GM21723 (cell line): ENCODE results near the gene PRLR.
"Not testable (repeated sequence)": the region's sequence is repeated elsewhere in the genome, so short reads cannot be mapped to it uniquely, and the experiment has no call there.

Experiments used
- ATAC-seq: cut with Tn5 transposase; IDR thresholded peaks from one replicate; pipeline ENCODE4 v1.9.1; 2021; ENCODE audit warnings: mild to moderate bottlenecking, moderate library complexity; ENCODE audit not compliant: unreplicated experiment

The PRLR gene

DNA sequence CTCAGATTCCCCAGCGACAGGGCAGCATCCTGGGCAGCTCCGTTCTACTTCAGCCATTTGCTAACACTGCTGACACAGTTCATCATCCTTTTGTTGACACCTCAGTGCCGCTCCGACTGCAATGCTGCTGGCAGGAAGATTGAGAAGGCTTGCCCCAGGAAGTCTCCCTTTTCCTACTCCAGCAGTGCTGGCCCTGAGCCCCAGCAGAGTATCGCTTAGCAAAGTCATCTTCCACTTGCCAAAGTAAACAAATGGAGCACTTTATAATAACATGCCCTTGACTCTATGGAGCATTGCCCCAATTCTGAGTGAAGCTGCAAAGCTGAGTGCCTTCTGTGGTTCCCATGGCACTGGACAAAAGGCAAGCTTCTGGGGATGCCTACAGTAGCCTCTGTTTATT lies 32.2 kb downstream of the PRLR start:
- ATAC-seq = no peak

DNA sequence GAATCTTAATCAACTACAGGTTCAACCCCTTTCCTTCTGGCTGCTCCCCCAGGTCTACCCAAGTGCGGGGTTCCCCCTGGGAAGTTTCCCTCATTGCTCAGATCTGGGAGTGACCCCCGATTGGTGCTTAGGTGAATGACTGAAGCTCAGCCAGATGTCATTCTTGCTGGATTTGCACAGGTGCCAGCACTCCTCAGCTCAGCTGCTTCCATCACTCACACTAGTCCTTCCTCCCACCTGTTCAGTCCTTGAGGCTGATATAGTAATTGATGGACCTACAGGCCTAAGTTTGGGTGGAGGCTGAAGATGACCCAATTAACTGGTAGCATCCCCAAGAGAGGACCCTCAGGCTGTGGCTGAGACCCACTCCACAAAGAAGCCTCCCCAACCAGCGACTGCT lies 32.9 kb downstream of the PRLR start:
- no peak for ATAC-seq

DNA sequence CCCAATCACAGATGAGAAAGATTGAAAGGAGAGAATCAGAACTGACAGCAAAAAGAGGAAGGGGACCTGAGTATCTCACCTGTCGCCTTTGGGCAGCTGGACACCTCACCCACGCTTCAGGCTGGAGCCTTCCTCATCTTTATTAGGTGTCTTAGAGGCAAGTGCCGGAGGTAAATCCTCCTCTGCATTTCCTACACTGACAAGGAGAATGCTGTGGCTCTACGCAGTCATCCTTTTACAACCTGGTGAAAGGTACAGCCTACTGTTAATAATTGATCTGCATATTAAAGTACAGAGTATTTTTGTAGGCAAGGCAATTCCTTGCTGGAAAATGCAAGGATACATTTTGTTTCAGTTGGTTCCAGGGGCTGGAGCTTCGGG lies 34.8 kb downstream of the PRLR start:
- no peak for ATAC-seq

DNA sequence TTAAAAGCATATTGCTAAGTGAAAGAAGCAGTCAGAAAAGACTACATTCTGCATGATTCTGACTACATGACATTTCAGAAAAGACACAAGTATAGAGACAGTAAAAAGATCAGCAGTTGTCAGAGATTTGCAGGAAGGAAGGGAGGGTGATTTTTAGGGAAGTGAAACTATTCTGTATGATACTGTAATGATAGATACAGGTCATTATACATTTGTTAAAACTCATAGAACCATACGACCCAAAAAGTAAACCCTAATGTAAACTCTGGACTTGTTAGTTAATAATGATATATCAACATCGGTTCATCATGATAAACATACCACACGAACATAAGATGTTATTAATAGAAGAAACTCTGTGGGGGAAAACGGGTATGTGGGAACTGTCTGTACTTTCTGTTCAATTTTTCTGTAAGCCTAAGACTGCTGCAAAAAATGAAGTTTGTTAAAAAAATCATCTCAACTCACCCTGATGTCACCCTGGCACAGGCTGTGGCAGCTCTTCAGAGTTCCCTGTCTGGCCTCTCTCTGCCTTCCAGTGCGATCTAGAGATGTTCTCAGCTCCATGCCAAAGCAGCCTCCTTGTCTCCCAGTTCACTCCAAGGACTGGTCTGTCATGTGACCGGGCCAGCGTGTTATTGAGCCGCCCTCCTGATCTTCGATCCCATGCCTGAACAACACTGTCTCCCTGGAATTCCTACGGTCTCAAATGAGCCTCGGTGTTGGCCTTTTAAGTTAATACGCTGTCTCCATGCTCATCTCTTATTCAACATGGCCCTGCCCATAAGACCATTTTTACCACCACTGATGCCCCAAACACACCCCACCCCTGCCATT lies 35.4 kb downstream of the PRLR start:
- ATAC-seq = peak; percentile 97

DNA sequence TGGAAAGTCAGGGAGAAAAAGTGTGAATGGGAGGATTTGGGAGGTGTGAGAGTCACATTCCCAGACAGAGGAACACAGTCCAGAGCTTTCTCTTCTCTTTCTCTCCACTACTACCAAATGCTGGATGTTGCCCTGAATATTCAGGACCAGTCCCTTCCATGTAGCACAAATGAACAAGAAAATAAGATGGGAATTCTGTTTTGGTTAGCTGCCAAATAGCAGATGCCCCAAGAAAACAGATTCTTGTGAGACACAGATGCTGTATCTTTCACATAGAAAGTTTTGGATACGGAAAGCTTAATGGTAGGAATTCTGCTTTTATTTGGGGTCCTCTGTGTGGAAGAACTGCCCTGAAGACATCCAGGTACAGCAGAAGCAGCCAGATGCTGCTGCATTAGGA lies 37.8 kb downstream of the PRLR start:
- ATAC-seq = no peak

DNA sequence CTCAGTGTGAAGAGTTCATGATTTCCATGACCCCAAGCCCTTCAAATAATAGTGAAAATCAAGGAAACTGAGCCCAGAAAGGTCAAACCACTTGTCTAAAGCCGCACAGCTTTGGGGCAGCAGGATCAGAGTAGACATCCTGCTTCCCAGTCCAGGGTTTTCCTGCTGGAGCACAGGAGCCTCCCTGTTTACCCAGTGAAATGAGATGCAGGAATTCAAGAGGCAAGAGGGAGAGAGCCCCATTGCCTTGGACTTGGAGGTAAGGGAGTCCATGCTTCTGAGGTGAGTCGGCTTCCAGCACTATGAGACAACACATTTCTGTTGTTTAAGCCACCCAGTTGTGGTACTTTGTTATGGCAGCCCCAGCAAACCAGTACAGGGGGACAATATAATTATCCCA lies 40.5 kb downstream of the PRLR start:
- ATAC-seq = not testable (repeated sequence)

DNA sequence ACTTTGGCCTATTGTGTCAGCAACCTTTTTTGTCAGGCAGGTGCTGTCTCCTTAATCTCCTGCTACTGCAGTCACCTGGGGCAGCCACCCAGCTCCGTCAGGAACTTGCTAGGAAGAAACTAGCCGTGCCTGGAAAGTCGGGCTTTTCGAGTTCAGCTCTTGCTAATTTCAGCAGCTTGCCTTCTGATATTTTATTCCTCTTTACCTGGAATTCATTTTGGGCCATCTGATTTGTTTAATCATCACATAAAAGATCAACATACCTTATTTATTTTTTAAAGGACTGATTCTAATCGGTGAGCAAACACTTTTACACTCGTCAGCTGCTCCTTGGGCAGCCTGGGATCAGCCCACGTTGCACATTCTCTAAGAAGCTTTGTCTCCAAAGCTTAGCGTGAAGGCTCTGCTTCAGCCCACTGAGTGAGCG lies 42.2 kb downstream of the PRLR start:
- ATAC-seq = no peak

DNA sequence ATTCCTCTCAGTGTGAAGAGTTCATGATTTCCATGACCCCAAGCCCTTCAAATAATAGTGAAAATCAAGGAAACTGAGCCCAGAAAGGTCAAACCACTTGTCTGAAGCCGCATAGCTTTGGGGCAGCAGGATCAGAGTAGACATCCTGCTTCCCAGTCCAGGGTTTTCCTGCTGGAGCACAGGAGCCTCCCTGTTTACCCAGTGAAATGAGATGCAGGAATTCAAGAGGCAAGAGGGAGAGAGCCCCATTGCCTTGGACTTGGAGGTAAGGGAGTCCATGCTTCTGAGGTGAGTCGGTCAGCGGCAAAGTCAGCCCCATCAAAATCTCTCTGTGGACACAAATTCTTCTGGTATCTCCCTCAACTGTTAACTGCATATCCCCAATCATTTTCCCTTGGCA lies 42.7 kb downstream of the PRLR start:
- not testable (repeated sequence) for ATAC-seq

DNA sequence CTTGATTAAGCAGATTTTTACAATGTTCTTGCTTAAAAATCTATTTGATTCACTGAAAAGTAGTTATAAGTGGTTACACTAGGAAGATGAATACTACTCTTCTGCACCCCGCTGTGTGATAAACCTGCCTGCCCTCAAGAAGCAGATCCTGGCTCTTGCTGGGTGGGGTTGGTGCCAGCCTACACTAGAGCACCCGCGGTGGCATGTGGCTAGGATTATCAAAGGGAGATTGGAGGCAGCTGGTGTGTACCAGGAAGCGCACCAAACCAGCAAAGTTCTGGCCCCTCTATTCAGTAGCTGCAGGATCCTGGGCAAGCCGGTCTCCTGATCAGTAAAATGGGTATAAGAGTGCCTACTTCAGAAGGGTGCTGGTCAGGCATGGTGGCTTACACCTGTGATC lies 43.5 kb downstream of the PRLR start:
- ATAC-seq = no peak

DNA sequence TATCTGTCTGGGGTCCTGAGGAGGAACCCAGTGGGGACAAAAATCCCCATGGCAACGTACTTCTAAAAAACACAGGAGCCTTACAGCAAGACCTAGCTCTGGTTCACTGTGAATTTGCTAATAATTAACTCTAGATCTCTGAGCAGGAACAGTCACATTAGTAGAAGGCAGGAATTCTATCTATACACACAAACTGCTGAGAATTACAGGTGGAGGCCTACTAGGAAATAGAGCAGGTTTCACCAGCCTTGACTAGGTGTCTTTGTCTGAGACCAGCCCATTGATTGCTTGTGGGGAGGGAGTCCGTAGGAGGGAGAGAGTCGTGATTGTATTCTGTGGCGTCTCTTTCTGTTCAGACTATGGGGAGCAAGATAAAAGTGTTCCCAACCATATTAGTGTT lies 44.8 kb downstream of the PRLR start:
- no peak for ATAC-seq

DNA sequence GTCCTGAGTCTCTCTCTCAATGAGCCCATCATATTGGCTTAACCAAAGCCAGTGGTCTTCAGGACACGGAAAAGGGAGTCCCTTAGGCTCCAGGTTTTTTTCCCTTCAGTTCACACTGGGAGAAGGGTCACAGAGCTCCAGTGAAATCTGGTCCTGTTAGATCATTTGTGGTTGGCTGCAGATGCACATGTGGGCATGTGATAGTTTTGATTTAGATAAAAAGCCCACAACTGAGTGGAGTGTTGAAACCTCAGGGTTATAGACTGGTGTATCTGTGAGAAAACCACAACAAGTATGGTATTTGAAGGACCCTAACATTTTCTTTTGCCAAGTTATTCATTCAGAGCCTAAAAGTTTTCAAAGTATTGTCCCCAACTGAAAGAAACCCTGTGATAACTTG lies 46.7 kb downstream of the PRLR start:
- ATAC-seq = no peak

DNA sequence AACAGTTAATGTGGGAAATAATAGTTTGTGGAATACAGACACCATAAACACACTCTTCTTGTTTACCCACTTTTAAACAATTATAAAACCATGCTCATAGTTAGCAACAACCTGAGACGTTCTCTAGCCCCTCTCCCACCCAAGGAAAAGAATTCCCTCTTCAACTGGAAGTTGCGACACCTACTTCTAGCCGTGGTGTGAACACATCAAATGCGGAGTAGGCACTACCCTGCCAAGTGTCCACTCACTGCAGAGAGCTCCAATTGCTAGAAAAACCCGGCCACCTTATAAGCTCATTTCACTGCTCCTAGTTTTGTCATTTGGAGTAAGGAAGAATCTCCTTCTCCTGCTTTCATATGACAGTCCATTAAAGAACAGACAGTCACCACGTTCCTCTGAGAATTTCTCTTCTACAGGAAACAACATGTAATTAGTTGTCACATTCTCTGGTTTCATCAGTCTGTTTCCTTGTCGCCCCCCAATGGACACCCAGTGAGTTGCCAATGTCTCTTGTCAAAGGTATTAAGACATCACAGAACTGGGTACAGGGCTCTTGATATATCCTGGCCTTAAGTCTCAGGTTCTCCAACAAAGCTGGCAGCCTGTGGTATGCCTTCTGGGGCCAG lies 47.3 kb downstream of the PRLR start:
- ATAC-seq = peak; percentile 82

DNA sequence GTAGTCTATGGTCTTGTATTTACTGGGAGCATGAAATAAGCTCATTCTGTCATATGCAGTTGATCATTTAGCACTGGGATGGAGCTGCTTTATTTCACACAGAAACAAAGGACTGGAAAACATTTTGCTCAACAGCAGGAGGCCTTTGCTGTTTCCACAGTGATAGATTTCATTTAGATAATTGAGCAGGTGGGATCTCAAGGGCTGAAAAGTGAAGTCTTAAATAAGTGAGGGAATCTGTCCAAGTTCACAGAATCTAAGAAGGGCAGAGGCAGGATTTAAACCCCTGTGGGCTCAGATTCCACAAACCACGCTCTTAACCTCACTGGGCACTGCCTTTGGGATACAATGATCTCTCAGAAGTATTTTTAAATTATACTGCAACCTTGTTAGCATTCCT lies 47.8 kb downstream of the PRLR start:
- ATAC-seq = no peak

DNA sequence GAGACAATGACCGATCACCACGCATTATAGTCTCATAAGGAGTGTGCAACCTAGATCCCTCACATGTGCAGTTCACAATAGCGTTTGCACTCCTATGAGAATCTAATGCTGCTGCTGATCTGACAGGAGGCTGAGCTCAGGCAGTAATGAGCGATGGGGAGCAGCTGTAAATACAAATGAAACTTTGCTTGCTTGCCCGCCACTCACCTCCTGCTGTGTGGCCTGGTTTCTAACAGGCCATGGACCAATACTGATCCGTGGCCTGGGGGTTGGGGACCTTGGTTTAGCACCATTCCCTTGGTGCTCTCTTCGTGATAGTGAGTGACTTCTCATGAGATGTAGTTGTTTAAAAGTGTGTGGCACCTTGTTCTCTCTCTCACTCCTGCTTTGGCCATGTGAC lies 50.2 kb downstream of the PRLR start:
- no peak for ATAC-seq

DNA sequence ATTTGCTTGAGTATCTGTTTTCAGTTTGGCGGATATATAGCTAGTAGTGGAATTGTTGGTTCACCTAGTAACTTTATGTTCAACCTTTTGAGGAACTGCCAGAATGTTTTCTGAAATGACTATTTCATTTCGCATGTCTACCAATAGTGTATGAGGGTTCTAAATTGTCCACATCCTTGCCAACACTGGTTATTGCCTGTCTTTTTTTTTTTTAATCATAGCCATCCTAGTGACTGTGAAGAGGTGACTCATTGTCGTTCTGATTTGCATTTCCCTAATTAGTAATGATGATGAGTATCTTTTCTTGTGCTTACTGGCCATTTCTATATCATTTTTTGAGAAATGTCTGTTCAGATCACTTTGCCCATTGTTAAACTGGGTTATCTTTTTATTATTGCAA lies 52.5 kb downstream of the PRLR start:
- no peak for ATAC-seq

DNA sequence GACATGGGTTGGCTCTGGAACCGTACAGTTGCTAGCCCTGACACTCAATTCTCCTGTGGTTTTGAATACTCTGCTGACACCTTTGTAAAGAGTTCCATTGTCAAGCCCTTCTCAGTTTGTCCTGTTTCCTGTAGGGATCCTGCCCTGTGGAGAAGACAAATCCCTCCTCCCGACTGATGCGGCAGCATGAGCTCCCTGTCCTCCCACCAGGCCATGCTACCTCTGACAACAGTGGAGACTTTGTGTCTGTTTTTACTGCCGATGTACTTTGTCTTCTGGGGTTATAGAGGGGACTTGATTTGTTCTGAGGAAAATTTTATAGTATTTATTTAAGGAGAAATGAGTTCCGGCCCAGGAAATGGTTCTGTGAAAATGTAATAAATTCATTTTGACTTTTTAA lies 57.8 kb downstream of the PRLR start:
- ATAC-seq = no peak

DNA sequence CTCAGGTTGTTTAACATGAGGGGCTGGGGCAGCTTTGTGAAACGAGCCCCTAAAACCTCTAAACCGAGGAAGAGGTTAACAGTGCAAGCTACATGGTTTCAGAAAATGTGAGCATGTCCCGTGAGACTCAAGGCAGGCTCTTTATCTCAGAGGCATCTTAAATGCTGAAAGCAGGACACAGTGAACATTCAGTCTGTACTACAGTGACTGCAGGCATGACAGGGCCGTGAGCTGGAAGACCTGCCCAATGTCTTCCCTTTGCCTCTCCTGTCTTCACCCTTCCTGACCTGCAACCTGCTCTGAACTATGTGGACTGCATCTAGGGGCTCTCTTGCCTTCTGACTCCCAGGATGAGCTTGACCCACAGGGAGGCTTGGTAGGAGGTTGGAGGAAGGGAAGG lies 58.3 kb downstream of the PRLR start:
- no peak for ATAC-seq

DNA sequence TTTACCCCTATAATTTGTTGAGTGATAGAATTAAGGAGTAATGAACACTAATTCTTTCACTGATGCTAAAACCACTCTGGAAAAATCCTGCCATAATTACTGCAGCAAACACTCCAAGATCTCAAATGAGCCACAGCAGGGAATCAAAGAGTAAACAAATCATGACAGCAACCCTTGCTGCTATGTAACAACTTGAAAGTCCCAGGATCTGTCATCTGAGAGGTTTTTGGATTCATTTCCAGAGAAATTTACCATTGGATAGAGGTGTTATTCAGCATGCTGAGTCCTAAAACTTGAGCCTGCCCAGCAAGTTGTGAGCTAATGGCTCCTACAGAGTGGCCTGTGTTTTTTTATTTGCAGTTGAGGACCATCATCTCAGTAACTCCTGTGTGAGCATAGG lies 59.2 kb downstream of the PRLR start:
- ATAC-seq = no peak

DNA sequence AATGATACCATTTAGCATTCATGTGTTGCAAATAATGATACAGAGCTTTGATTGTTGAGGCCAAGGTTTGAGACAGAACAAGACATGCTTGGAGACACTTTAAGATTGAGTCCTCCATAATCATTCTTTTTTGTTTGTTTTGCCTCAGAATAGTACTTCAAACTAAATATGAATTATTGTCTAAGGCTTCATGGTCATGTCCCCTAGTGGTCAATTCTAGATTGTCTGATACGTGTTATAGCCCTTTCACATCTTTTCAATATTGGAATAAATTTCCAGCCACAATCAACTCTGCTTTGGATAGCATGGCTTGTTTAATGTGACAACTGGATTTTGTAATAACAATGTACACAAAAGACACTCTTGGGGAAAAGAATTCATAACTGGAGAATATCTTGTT lies 64.2 kb downstream of the PRLR start:
- no peak for ATAC-seq

DNA sequence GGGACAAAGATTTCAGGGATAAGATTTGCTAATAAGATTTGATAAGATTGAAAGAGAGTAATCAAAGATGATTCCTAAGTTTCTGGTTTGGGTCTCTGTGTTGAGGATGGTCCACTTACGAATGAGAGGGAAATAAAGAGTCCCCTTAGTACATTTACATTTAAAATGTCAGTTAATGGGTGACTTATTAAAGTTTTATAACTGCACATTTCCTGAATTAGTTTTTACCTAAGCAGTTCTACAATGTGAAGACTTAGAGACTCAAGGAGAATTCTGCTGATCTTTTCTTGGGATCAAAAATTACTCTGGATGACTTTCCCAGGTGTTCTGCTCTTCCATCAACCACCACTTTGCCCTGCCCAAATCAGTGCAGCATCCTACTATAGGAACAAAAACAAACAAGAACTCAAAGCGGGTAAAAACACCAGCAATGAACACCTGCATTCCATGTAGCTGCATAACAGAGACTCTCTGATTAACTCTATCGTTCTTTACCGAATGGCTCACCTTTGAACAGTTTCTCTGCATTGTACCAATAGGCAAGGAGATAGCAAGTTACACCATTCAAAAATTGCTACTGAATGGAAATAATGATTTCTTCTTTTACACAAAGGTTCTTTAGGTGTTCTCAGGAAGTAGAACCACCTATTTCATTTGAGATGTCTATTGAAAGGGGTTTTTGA lies 65.3 kb downstream of the PRLR start:
- ATAC-seq = no peak

DNA sequence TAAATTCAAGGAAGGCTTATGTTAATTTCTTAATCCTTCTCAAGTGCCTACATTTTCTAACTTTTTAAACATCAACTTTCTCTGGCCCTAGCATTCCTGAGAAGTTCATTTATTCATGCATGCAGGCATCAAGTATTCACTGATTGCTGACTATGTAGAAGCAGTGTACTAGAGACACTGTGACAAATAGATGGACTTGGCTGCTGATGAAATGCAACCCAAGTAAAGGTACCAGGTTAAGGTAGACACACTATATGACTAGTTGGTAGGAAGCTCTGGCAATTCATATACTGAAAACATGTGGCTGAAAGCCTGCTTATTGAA lies 66.6 kb downstream of the PRLR start:
- no peak for ATAC-seq
